HG02852 (cell line): Measurements from ENCODE around the gene BCL6.
A peak's percentile ranks its signal among the peaks of the same experiment; 100 is the strongest.

ENCODE experiments used
- ATAC-seq: cut with Tn5 transposase; IDR thresholded peaks from one replicate; pipeline ENCODE4 v1.9.1; 2021; ENCODE audit warnings: mild to moderate bottlenecking, moderate library complexity; ENCODE audit not compliant: unreplicated experiment

The BCL6 gene

DNA sequence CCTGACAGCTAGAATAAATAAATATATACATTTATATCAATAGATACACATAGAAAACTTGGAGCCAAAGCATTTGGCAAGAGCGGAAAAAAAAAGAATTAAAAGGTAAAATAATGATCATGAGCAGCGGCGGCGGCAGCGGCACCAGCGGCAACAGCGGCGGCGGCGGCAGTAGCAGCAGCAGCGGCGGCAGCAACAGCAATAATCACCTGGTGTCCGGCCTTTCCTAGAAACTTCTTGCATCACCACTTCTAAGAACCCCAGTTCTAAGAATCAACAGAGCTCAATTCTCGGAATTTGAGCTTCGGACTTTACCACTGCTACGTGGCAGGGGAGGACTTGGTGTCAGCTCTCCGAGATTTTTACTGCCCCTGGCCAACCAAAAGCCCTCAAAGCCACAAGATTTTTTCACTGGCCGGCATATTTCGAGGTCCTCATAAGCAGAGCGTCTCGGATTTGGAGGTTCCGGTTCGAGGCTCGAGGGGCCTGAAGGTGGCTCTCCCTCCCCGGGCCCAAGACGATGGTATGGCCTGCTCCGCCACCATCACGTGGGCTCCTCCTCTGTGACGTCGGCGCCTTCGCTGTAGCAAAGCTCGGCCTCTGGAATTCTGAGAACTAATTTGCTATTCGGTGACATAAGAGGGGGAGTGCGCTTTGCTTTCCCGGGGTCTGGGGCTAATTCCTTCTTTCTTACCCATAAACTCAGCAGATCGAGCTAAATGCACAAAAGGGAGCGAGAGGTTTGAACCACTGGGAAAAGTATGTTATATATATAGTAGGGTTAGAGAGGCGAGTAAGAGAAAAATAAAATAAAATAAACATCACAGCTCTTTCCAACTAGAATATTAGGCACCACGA, at the start of gene BCL6:
Gene BCL6, minus strand, starts transcription at position 268 of the 858 bp plus-strand sequence. CDS start 11,775 bp downstream, outside the sequence.
- peak; percentile 72 for ATAC-seq

DNA sequence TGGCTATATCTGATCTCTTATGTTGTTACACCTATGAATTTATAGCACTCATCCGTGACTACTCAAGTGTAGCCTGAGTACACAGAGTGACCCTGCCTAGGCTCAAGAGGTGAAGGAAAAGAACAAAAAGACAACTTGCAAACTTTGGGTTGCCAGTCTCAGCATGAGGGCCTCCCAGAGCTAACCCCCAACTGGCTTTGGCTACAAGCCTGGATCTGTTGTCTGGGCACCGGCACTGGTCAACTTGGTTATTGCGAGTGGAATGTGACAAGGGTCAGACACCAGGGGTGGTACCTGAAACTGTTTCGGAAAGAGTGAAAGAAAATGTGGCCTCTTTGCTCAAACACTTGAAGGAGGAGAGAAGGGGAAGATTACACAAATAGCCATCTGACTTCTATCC, 49.5 kb upstream of the BCL6 start:
- no peak for ATAC-seq

DNA sequence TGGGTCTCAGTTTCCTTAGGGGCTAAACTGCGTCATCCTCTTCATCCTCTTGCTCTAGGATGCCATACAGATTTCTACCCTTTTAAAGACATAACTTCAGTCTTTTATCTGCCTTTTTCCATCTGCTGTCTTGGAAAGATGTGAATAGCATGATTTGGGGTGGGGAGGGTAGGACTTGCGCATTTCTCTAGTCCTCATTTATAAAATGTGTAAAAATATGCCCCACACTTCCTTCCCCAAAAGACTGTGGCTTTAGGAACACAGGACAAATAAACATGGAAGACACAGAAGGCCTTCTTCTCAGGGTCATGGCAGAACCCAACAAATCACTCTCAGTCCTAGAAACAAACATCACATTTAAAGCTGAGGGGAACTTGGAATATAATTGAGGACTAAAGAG, 48.4 kb upstream of the BCL6 start:
- no peak for ATAC-seq

DNA sequence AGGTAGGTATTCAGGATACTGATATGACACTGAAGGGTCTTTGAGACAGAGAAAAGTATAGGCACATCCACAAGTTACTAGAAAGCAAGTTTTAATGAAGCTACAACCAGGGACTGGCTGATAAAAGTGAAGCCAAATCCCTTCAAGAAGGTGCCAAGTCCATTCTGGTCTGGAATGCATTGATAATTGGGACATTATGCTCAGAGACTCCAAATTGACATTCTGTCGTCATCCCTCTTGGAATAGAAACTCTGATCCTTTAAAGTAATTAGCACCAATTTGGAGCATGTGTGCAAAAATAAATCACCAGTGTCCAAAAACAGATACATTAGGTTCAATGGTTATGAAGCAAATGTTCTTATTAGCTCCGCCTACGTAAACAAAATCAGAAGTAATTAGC, 47.3 kb upstream of the BCL6 start:
- ATAC-seq, result no peak

DNA sequence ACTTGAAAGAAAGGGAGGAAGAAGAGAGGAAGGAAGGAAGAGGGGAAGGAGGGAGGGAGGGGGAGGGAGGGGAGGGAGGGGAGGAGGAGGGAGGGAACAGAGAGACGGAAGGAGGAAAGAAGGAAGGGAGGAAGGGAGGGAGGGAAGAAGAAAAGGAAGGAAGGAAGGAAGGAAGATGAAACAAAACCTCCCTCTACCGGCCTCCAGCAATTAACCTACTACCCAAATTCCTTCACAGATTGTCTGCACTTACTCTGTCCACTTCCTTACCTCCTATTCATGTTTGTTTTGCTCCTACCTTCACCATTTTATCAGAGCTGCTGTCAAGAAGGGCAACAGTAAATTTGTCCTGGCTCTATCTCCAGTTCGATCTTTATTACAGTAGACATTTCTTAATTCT, 44.6 kb upstream of the BCL6 start:
- ATAC-seq, result no peak

DNA sequence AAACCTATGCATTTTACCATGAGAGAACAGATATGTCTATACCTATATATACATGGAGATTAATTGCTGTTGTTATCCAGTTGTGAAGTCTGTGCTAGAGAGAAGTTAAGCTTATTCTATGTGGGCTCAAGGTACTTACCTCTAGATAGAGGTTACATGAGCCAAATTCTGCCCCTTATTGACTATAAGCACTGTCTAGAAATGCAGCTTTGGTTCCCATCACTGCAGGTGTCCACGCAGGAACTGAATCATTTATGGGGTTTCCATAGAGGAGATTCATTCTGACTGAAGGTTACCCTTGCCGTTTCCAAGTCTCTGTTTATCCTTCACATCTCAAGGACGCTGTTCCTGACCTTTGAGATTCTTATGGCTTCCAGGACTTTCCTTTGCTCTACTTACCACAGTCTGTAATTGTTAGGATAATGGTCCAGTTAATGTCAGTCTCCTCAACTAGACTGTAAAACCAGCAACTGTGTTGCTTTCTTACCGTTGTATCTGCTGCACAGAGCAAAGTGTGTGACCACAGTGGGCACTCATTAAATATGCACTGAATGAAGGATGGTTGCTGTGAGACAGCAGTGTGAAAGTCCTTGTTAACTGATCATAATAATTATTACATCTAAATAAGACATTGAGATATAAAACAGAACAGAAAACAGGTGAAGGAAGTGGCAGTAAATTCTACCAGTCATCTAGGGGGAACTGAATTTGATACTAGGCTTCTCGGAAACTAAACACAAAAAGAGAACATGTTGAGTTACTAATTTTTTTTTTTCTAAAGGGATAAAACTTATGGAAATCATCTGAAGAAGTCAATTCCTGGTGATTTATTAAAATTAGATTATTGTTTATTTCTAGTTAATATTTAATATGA, 44.0 kb upstream of the BCL6 start:
- no peak for ATAC-seq

DNA sequence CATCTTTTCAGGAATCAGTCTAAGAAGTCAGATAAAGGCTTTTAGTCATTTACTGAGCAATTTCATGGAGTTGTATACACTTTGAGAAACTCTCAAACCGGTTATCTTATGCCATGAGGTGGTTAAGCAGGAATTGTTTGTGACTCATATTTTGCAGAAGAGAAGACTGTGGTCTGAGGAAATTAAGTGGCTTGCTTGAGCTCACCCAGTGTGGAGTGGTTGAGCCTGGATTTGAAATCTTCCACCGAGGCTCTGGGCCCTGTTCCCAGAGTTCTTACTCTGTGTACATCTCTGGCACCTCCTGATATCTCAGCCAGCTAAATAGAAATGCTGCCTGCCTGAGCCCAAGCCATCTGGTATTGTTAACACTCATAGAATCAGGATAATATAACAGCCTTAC, 37.8 kb upstream of the BCL6 start:
- ATAC-seq, result no peak

DNA sequence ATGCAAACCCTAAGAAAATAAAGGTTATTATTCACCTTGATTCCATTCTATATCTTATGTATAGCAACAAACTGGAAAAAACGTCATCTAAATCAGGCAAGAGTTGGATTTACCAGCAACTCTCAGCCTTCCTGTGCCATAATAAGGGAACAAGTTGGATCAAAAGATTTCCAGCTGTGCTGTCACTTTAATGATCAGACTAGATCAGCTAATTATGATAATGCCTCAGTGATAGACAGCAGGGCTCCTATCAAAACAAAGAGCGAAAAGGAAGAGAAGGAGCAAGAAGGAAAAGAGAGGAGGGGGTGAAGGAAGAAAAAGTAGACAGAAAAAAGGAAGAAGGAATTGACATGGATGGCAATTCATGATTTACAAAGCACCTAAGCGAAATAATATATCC, 36.7 kb upstream of the BCL6 start:
- no peak for ATAC-seq

DNA sequence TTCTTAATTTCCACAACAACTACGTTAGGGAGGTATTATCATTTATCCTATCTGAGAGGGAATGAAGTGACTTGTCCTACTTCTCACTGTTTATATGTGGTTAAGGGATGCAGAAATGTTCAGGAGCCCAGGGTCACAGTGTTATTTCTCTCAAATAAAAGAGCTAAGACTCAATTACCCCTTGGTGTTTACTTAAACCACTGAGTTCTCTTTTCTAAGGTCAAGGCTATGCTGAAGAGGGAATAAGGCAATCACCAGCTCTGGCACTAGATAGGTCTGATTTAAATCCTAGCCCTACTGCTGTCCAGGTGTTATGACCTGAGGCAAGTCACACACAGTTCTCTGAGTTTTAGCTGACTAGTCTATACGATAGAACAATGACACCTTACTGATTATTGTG, 35.7 kb upstream of the BCL6 start:
- no peak for ATAC-seq

DNA sequence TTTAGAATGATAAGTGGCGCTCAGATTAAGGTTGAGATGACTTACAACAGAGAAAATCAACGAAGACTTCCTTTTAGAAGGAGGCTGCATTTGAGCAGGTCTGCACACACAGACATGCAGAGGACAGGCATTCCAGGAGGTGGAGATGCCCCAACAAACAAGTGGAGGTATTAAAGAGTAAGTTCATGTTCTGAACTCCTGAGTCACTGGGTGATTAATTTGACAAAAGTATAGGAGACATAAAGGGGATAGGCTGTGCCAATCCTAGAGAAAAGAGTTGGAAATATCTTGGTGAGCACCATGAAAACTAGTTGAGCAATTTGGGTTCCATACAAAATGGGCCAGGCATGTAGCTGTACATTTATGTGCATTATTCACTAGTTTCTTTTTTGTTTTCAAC, 33.5 kb upstream of the BCL6 start:
- no peak for ATAC-seq

DNA sequence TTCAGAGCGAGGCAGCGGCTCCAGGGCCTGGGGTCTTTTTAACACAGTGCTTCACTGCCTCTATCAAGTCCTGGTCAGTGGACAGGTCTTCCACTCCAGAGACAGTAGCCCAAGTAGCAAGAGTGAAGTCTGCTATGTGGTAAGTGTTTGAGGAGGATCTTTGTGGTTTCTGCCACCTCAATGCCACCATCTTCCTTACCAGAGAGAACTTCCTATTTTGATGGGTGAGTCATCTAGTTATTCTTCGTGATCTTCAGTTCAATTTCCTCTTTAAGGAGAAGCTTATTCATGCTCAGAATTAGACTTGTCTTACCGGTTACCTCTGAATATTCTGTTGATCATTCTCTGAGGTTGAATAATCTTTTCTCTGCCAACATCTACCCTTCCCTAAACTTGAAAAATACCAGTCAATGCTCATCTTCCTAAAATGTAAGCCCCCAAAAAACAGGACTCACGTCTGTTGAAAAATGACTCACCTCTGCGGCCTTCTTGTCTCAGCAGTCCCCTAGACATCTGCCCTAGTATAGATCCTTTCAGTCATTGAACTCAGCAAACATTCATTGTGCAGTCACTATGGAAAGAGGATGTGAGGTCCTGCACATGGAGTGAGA, 32.2 kb upstream of the BCL6 start:
- ATAC-seq, result no peak

DNA sequence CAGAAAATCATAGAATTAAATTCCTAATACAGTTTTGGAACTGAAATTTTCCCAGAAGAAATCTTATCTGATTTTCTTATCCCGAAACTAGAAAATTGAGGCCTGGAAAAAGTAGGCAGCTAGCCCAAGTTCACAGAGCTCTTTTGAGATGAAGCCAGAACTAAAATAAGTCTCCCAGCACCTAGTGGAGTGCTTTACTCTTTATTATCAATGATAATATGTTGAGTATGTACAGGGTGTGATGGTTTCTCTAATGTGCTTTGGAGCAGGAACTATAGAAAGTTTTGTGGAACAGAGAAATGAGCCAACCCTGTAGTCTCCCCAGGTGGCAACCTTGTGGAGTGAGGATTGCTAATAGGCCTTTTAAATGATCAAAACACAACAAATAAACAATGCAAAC, 30.3 kb upstream of the BCL6 start:
- ATAC-seq, result no peak

DNA sequence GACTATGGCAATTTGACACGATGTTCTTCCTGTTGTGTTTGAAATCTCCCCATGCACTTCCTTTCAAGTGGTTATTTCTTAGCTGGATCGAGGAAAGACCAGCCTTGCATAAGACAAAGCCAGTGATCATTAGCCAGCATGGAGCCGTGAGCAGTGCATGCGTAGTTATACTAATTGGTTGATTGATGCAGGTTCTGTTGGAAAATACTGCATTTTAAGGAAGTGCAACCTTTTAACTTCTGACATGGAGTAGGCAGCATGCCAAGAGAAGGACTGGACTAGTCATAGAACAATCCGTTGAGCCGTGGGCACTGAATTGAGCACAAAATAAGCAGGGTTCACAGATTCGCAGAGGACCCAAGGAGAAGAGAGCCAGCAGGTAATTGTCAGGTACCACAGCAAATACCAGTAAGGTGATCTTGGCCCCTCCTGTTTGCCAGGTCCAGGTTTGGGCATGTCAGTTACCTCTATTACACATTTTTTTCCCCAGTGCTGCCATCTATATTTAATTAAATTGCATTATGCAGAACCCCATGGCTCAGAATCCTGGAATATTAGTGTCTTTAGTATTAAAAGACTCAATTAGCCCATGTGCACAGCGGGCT, 29.0 kb upstream of the BCL6 start:
- no peak for ATAC-seq

DNA sequence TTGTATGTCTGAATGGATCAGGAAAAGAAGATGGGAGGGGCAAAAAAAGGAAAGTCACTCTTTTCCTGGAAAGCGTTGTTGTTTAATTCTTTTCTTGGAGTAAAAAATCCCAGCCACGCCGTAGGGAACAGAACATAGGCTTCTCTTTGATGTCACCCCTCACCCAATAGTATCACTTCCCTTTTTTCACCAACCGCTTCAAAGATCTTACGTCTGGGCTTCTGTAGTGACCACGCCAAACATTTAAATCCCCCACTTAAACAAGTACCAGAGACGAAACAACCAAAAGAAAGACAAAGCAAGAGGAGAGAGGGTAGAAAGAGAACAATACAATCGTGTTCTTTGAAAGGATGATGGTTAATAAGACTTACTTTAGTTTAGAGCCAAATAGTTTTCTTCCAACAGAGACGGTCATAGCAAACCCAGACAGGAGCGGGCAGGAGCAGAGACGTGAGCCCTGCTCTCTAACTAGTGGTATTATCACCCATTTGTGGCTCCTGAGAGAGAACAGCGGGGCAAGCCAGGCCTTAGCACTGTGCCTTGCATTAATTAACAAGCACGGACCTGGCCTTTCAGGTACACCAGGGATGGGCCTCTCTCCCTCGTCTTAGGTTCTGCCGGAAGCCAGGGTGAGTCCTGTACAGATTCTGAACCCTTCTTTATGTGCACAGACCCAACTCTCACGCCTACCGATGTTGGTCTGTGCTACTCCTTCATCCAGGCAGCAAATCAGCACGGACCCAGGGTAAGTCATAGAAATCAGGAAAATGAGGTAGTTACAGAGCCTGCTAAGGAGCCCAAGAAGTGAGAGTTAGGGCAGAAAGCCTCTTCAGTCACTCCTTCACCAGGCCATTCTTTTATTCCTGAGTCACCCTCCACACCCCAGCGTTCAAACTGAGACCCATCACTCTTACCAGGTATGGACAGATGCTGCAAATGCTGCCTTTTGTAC, 28.2 kb upstream of the BCL6 start:
- peak; percentile 64 for ATAC-seq

DNA sequence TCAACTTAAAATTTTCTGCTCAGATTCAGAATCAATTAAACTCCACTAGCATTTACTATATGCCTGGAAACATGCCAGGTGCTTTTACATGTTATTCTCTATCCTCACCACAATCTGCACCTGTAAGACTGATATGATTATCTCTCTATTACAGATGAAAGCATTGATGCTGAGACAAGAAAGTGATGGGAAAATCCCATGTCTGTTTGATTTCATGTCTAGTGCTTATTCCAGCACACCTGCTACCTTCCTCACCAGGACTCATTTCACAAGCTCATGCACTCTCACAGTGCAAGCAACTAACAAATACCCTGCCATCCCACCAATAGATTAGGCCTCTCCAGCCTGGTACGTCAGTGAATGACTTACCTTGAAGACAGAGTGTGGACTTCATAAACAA, 25.0 kb upstream of the BCL6 start:
- ATAC-seq, result peak; percentile 64

DNA sequence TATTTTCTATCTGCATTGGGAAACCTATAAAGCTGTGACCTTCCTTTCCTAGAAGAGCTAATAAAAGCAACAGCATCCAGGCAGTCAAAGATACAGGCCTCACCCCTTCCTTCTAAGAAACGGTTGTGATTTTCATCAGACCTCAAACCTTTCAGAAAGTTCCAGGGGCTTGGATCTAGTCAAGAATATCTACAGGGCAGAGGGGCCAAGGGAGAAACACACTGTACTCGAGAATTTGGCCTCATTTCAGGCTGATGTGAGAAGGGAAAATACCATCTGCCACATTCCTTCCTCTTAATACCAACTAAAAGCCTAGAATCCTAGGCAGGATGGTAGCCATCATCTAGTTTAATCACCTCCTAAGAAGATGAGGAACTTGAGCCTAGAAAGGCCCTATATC, 24.5 kb upstream of the BCL6 start:
- ATAC-seq, result no peak

DNA sequence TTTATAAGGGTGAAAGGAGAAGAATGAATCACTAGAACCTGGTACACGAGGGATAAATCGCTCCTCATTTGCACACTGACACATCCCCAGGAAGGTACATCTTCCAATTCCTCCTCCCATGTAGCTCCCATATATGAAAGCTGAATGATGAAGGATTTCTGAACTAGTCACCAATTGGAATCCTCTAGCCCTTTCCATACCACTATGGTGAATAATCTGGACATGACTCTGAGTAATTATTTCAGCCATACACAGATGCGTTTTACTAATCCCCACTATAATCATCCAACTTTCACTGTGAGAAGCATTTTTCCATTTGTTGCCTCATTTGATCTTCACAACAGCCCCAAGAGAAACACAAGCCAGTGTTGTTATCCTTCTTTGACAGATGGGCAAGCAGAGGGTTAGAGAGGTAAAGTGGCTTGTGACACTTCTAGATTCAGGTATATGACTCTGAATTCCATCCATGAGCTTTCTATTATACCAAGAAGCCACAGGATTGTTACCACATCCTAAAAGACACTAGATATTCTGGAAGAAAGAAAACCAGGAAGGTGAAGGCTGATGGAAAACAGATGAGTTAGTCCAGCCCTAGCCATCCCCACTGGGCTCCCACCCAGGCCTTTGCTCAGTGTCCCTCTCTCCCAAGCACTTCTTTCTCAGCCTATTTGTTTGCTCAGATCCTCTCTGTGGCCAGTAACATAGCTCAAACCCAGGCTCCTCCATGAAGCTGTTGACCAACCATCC, 22.2 kb upstream of the BCL6 start:
- ATAC-seq, result no peak

DNA sequence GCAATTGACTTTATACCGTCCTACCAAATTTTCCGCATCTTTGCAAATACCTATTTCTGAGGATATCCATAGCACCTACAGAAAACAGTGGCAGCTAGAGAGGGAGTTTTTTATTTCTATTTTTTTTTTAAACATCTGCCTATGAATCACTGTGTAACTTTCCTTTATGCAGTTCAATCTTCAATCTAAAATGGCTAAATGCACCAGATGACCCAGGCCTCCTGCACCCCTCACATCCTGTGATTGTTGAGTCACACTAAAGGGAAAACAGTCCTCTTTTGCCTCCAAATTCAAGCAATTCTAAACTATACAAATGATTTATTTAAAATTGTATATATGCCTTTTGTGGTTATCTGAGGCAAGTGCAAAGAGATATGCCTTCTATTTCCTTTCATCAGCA, 20.1 kb upstream of the BCL6 start:
- ATAC-seq, result no peak

DNA sequence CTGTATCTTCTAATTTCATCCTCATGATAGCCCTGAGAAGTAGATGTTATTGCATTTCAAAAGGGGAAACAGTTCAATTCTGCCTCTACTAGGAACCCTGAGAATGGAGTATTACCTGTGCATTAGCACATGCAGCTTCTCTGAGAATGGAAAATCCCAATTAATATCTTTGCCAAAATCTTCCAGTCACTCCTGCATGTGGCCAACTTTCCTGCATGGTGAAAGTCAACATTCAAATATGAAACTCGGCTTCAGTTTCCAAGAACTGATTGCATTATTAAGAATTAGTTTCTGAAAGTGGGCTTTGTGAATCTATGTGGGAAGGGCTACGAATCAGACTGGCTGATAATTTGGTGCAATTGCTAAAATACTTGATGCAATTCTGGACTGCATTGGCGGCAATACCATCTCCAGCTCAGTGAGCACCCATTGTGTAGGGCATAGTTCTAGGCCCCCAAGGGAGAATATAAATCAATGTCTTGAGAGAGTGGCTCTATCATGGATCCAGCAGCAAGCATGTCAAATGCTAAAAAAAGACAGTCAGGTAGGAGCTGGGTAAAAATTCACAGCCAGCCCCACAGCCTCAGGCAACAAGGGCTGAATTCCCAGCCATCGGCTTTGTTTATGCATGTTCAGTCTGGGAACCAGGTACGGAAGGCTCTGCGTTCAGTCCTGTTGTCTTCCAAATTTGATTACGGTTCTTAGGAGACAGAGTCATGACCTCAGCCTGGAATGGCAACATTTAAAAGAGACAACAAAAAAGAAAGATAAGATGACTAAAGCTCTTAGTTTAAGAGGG, 18.8 kb upstream of the BCL6 start:
- no peak for ATAC-seq
